Gastrocnemius medialis (tissue), 4 donors: ENCODE results near the gene OR6C65. TPM values are rescaled to one million over a fixed set of nuclear protein-coding genes. Genes with fewer than 3 reads are reported as not detected.
"Not testable (repeated sequence)": the region's sequence is repeated elsewhere in the genome, so short reads cannot be mapped to it uniquely, and the experiment has no call there.

Experiments used
- ATAC-seq, 2 donors: fragments of 150-250 bp; one replicate each; pipeline ENCODE4 v1.9.1; 2016
- DNase-seq, 2 donors: peaks; one replicate each; pipeline ENCODE4 v3.0.0-alpha.2; 2019
- H3K27ac ChIP-seq, 4 donors: fragments of 200-600 bp; sonication (generic); 1 replicate in 1 of 4; 2 replicates in 3 of 4; pipeline ENCODE4 v1.5.1; 2016 to 2018; ENCODE audit warnings: mild to moderate bottlenecking in 2 of 4, moderate library complexity in 1 of 4
- H3K27me3 ChIP-seq, 3 donors: fragments of 200-600 bp; sonication (generic) in 2 of 3; 1 replicate in 1 of 3; 2 replicates in 2 of 3; pipeline versions ENCODE4 v1.5.1 to v1.6.0; 2016 to 2019; ENCODE audit warnings: mild to moderate bottlenecking in 1 of 3, moderate library complexity in 1 of 3
- H3K36me3 ChIP-seq, 2 donors: fragments of 200-600 bp; sonication (generic) in 1 of 2; one replicate each; pipeline ENCODE4 v1.5.1; 2017 to 2018
- H3K4me1 ChIP-seq, 2 donors: fragments of 200-600 bp; sonication (generic) in 1 of 2; one replicate each; pipeline ENCODE4 v1.5.1; 2016 to 2017; ENCODE audit warnings: mild to moderate bottlenecking in 2 of 2
- H3K4me3 ChIP-seq, 4 donors: fragments of 200-600 bp; sonication (generic) in 3 of 4; 1 replicate in 1 of 4; 2 replicates in 3 of 4; pipeline ENCODE4 v1.5.1; 2016 to 2019; ENCODE audit warnings: mild to moderate bottlenecking in 2 of 4
- H3K9me3 ChIP-seq, 3 donors: fragments of 200-600 bp; sonication (generic) in 2 of 3; 1 replicate in 1 of 3; 2 replicates in 2 of 3; pipeline ENCODE4 v1.5.1; 2016 to 2019
- CTCF ChIP-seq, 5 experiments: fragments of 450-650 bp in 3 of 5; fragments of 200-600 bp in 2 of 5; sonication (generic) in 2 of 5; IDR thresholded peaks in 4 of 5; conservative IDR thresholded peaks in 1 of 5; 1 replicate in 4 of 5; 2 replicates in 1 of 5; pipeline ENCODE4 v1.5.1; 2016 to 2019; ENCODE audit warnings: antibody characterized with exemption in 5 of 5, mild to moderate bottlenecking in 3 of 5, moderate library complexity in 3 of 5
- POLR2A ChIP-seq, 2 donors: fragments of 450-650 bp; IDR thresholded peaks; one replicate each; pipeline ENCODE4 v1.6.1; 2017; ENCODE audit warnings: antibody characterized with exemption in 2 of 2, mild to moderate bottlenecking in 2 of 2, moderate library complexity in 2 of 2
- in situ Hi-C, 4 donors: fragments of 200-750 bp; cut with MboI; loops; one replicate each; pipeline versions ENCODE4 v1.15.0 to v1.8.0; 2017; ENCODE audit warnings: low sequenced_read_pairs in 4 of 4
- intact Hi-C: fragments of 100-400 bp; cut with DNase I; formaldehyde crosslinking; loops from one replicate; pipeline ENCODE4 v1.15.1; 2023; ENCODE audit warnings: low total_unique reads
- total RNA-seq, 4 donors: library from RNA; depleted of rRNA; stranded (reverse); fragments of >200 nt; gene quantifications; one replicate each; pipeline versions ENCODE4 v1.1.0 to v1.2.3, GENCODE V29; 2016

Gene OR6C65
- total RNA-seq, 4 donors from 2014 or later: not detected

- H3K27ac ChIP-seq, H3K4me1 ChIP-seq, H3K27me3 ChIP-seq, H3K36me3 ChIP-seq, intact Hi-C loops, DNase-seq, H3K9me3 ChIP-seq, ATAC-seq, in situ Hi-C loops, H3K4me3 ChIP-seq: not testable (repeated sequence)
These were observed 14.1 kb downstream of the OR6C65 start for GRCh38 chr12:55414396-55414823.

DNA sequence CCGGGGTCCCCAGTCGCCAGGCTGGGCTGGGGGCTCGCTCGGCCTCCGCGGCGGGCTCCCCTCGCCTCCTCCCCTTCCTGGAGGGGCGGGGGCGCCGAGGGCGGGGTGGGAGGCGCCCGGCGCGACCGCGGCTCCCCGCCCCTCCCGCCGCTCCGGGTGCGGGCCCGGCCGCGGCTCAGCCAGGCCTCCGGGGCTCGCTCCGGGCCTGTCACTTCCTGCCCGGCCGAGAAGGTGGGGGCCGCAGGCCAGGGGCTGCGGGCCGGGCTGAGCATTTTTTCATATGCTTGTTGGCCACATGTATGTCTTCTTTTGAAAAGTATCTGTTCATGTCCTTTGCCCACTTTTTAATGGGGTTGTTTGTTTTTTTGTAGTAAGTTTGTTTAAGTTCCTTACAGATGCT, 14.6 kb downstream of the OR6C65 start:
- H3K27me3 ChIP-seq, H3K36me3 ChIP-seq, intact Hi-C loops, ATAC-seq, H3K4me1 ChIP-seq, in situ Hi-C loops, H3K27ac ChIP-seq, DNase-seq, H3K9me3 ChIP-seq, H3K4me3 ChIP-seq: not testable (repeated sequence)

- no peak overlapping the region for H3K27ac ChIP-seq
- H3K4me3 ChIP-seq: no peak overlapping the region
- H3K36me3 ChIP-seq: no peaks in the 10 kb centered on the region
- H3K9me3 ChIP-seq: no peaks in the 10 kb centered on the region
- H3K4me1 ChIP-seq: no peaks in the 10 kb centered on the region
- no peaks in the 10 kb centered on the region for H3K27me3 ChIP-seq
- ATAC-seq (no peak), DNase-seq (no peak)
- intact Hi-C loops: no loop called here
- TF ChIP-seq POLR2A (IDR thresholded peaks at IDR 0.05) (no peak), CTCF (IDR thresholded peaks at IDR 0.05 in 4 of 5, conservative IDR thresholded peaks at IDR 0.05 in 1 of 5) (no peak)
- in situ Hi-C loops: no loop called here
These were observed 16.6 kb downstream of the OR6C65 start for GRCh38 chr12:55416961-55417360.

DNA sequence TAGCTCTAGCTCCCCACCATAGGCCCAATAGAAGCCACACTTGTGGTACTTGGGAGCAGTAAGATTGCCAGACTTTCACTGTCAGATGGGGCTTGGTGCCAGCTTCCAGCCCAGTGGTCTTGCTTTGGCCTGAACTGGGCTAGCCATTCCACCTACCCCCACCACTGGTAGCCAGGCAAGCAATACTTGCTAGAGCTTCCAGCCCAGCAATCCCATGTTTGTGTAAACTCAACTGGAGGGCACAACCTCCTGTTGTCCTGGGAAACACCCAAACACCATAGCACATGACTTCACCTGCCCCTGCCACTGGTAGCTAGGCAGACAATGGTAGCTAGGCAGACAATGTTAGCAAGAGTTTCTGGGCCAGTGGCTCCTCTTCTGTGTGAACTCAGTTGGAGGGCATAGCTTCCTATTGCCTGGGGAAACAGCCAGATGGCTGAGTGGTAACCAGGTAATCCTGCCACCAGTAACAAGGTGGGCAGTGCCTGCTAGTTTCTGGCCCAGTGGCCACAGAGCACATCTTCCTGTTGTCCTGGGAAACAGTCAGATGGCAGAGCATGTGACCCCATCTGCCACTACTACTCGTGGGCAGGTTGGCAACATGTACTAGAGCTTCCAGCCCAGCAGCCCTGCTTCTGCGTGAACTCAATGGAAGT, 20.1 kb downstream of the OR6C65 start:
- in situ Hi-C loops: no loop called here
- intact Hi-C loops: no loop called here
- DNase-seq (no peak), ATAC-seq (no peak)
- no peak for TF ChIP-seq POLR2A (IDR thresholded peaks at IDR 0.05)
- no peak for TF ChIP-seq CTCF (IDR thresholded peaks at IDR 0.05 in 4 of 5, conservative IDR thresholded peaks at IDR 0.05 in 1 of 5)
- no peaks in the 10 kb centered on the region for H3K4me1 ChIP-seq
- no peak overlapping the region for H3K27ac ChIP-seq
- H3K4me3 ChIP-seq: no peak overlapping the region
- no peaks in the 10 kb centered on the region for H3K9me3 ChIP-seq
- H3K36me3 ChIP-seq: no peaks in the 10 kb centered on the region
- no peaks in the 10 kb centered on the region for H3K27me3 ChIP-seq

DNA sequence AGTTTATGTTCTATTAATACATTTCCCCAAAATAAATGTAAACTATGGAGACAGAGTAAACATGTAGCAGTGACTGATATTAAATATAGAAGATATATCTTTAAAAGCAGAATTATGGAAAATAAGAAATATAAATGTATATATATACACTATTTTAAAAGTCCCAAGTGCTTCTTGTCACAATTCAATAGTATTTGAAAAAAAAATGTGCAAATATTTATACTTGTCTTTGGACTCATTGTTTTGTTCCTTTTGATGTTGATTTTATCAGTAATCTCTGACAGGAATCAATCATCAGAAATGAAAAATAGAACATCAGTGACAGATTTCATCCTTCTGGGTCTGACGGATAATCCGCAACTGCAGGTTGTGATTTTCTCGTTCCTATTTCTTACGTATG, 25.6 kb downstream of the OR6C65 start, which contains the start of gene OR6C76:
OR6C76 (plus strand) TSS at position 301 of the 400 bp plus-strand sequence; CDS start at position 301, 0 bp downstream.
- no peaks in the 10 kb centered on the region for H3K36me3 ChIP-seq
- no peaks in the 10 kb centered on the region for H3K27me3 ChIP-seq
- TF ChIP-seq CTCF (IDR thresholded peaks at IDR 0.05 in 4 of 5, conservative IDR thresholded peaks at IDR 0.05 in 1 of 5) (no peak), POLR2A (IDR thresholded peaks at IDR 0.05) (no peak)
- no peaks in the 10 kb centered on the region for H3K4me1 ChIP-seq
- no peak for ATAC-seq
- no peak within 1 kb of the TSS for H3K4me3 ChIP-seq
- in situ Hi-C loops: no loop called here
- H3K27ac ChIP-seq: no peak within 1 kb of the TSS
- intact Hi-C loops: no loop called here
- DNase-seq: no peak
- H3K9me3 ChIP-seq: no peaks in the 10 kb centered on the region
